IPS-15b (cell line): Measurements from ENCODE around the gene TTLL4.

Experiments used
- H3K27me3 ChIP-seq: one replicate; pipeline ENCODE4 v1.6.1; 2013; ENCODE audit warnings: low read length; ENCODE audit not compliant: control insufficient read depth, insufficient read depth
- H3K36me3 ChIP-seq: one replicate; pipeline ENCODE4 v1.6.1; 2013; ENCODE audit warnings: low read length; ENCODE audit not compliant: control insufficient read depth, insufficient read depth
- H3K4me1 ChIP-seq: one replicate; pipeline ENCODE4 v1.6.1; 2013; ENCODE audit warnings: mild to moderate bottlenecking, low read length; ENCODE audit not compliant: control insufficient read depth, insufficient read depth
- H3K4me3 ChIP-seq: one replicate; pipeline ENCODE4 v1.5.1; 2013; ENCODE audit warnings: low read depth, low read length
- H3K9ac ChIP-seq: one replicate; pipeline ENCODE4 v1.6.1; 2013; ENCODE audit warnings: low read depth, mild to moderate bottlenecking, low read length
- H3K9me3 ChIP-seq: one replicate; pipeline ENCODE4 v1.6.1; 2013; ENCODE audit warnings: mild to moderate bottlenecking, low read length; ENCODE audit not compliant: control insufficient read depth, insufficient read depth

The TTLL4 gene

GRCh38 chr2:218717262-218717661, 6.6 kb downstream of the TTLL4 start:
- Histone ChIP-seq H3K27me3 (no peaks in the 10 kb centered on the region), H3K9me3 (no peaks in the 10 kb centered on the region), H3K4me3 (no peak overlapping the region), H3K9ac (no peak overlapping the region), H3K36me3 (no peaks in the 10 kb centered on the region), H3K4me1 (peaks cover 18% of the 10 kb centered on the region)

GRCh38 chr2:218718058-218718457, 7.4 kb downstream of the TTLL4 start:
- H3K4me1 ChIP-seq, result peaks cover 23% of the 10 kb centered on the region
- no peaks in the 10 kb centered on the region for H3K36me3 ChIP-seq

GRCh38 chr2:218719457-218719856, 8.8 kb downstream of the TTLL4 start:
- no peak overlapping the region for H3K4me3 ChIP-seq
- H3K9me3 ChIP-seq, result no peaks in the 10 kb centered on the region
- H3K36me3 ChIP-seq, result no peaks in the 10 kb centered on the region
- H3K4me1 ChIP-seq, result peaks cover 23% of the 10 kb centered on the region
- no peaks in the 10 kb centered on the region for H3K27me3 ChIP-seq
- H3K9ac ChIP-seq, result no peak overlapping the region

More at GRCh38 chr2:218718058-218718457, 7.4 kb downstream of the TTLL4 start:
- Histone ChIP-seq H3K9ac (no peak overlapping the region), H3K4me3 (no peak overlapping the region), H3K27me3 (no peaks in the 10 kb centered on the region), H3K9me3 (no peaks in the 10 kb centered on the region)

- H3K4me1 ChIP-seq, result peaks cover 23% of the 10 kb centered on the region
- no peaks in the 10 kb centered on the region for H3K36me3 ChIP-seq
- no peak overlapping the region for H3K9ac ChIP-seq
- no peak overlapping the region for H3K4me3 ChIP-seq
- H3K9me3 ChIP-seq, result no peaks in the 10 kb centered on the region
- H3K27me3 ChIP-seq, result no peaks in the 10 kb centered on the region
Measured at GRCh38 chr2:218720048-218721041, 9.7 kb downstream of the TTLL4 start.

- no peaks in the 10 kb centered on the region for H3K36me3 ChIP-seq
- H3K4me3 ChIP-seq, result no peak overlapping the region
- H3K9ac ChIP-seq, result no peak overlapping the region
- no peaks in the 10 kb centered on the region for H3K27me3 ChIP-seq
- peaks cover 23% of the 10 kb centered on the region for H3K4me1 ChIP-seq
- no peaks in the 10 kb centered on the region for H3K9me3 ChIP-seq
Measured at GRCh38 chr2:218721488-218721887, 10.9 kb downstream of the TTLL4 start.

GRCh38 chr2:218721934-218722333, 11.3 kb downstream of the TTLL4 start:
- H3K9ac ChIP-seq, result no peak overlapping the region
- no peak overlapping the region for H3K4me3 ChIP-seq
- H3K4me1 ChIP-seq, result peaks cover 23% of the 10 kb centered on the region
- no peaks in the 10 kb centered on the region for H3K27me3 ChIP-seq
- H3K9me3 ChIP-seq, result no peaks in the 10 kb centered on the region
- no peaks in the 10 kb centered on the region for H3K36me3 ChIP-seq

- Histone ChIP-seq H3K4me3 (no peak overlapping the region), H3K9me3 (no peaks in the 10 kb centered on the region), H3K36me3 (no peaks in the 10 kb centered on the region), H3K4me1 (peaks cover 23% of the 10 kb centered on the region), H3K9ac (no peak overlapping the region), H3K27me3 (no peaks in the 10 kb centered on the region)
Measured at GRCh38 chr2:218722419-218722818, 11.8 kb downstream of the TTLL4 start.

- Histone ChIP-seq H3K9ac (no peak overlapping the region), H3K27me3 (no peaks in the 10 kb centered on the region), H3K9me3 (no peaks in the 10 kb centered on the region), H3K4me1 (peaks cover 23% of the 10 kb centered on the region), H3K4me3 (no peak overlapping the region), H3K36me3 (no peaks in the 10 kb centered on the region)
Measured at GRCh38 chr2:218722876-218723785, 12.5 kb downstream of the TTLL4 start.

GRCh38 chr2:218726004-218726574, 15.5 kb downstream of the TTLL4 start:
- Histone ChIP-seq H3K4me1 (peaks cover 9% of the 10 kb centered on the region), H3K27me3 (no peaks in the 10 kb centered on the region), H3K9me3 (no peaks in the 10 kb centered on the region), H3K4me3 (no peak overlapping the region), H3K36me3 (no peaks in the 10 kb centered on the region), H3K9ac (no peak overlapping the region)

GRCh38 chr2:218727502-218728165, 17.0 kb downstream of the TTLL4 start:
- no peak overlapping the region for H3K4me3 ChIP-seq
- no peak overlapping the region for H3K9ac ChIP-seq
- H3K27me3 ChIP-seq, result no peaks in the 10 kb centered on the region
- no peaks in the 10 kb centered on the region for H3K36me3 ChIP-seq
- peaks cover 13% of the 10 kb centered on the region for H3K4me1 ChIP-seq
- H3K9me3 ChIP-seq, result no peaks in the 10 kb centered on the region

- Histone ChIP-seq H3K36me3 (no peaks in the 10 kb centered on the region), H3K9me3 (no peaks in the 10 kb centered on the region), H3K9ac (no peak overlapping the region), H3K27me3 (no peaks in the 10 kb centered on the region), H3K4me3 (no peak overlapping the region), H3K4me1 (peaks cover 9% of the 10 kb centered on the region)
Measured at GRCh38 chr2:218729640-218730039, 19.0 kb downstream of the TTLL4 start.
